K562 (cell line): Measurements from ENCODE around the gene LEAP2. TPM values are rescaled to one million over a fixed set of nuclear protein-coding genes. Genes with fewer than 3 reads are reported as not detected.

Source experiments
- ARID1B ChIP-seq: fragments of 450-650 bp; IDR thresholded peaks from 2 replicates; pipeline ENCODE4 v1.6.1; 2016; ENCODE audit warnings: antibody characterized with exemption, mild to moderate bottlenecking, inconsistent platforms
- ATF7 ChIP-seq: fragments of 450-650 bp; IDR thresholded peaks from 2 replicates; pipeline ENCODE4 v1.7.1; 2014; ENCODE audit warnings: mild to moderate bottlenecking, moderate library complexity
- CBX1 ChIP-seq: sonication (generic); IDR thresholded peaks from 2 replicates; pipeline ENCODE4 v1.6.1; 2016; ENCODE audit warnings: antibody characterized with exemption, low read depth, mild to moderate bottlenecking
- EWSR1 ChIP-seq: fragments of 450-650 bp; IDR thresholded peaks from 2 replicates; pipeline ENCODE4 v1.6.1; 2018; ENCODE audit warnings: borderline replicate concordance, mild to moderate bottlenecking, low read depth, moderate library complexity; ENCODE audit not compliant: partially characterized antibody
- FOXA1 ChIP-seq: fragments of 450-650 bp; IDR thresholded peaks from 2 replicates; pipeline ENCODE4 v1.6.1; 2016; ENCODE audit warnings: mild to moderate bottlenecking, borderline replicate concordance
- JUND ChIP-seq, 2 experiments: IDR thresholded peaks; 2 replicates in 1 of 2; 3 replicates in 1 of 2; pipeline ENCODE4 v1.6.1; 2011; ENCODE audit warnings: borderline replicate concordance in 2 of 2, low read depth in 2 of 2, low read length in 2 of 2, improper control_type of control experiment in 1 of 2, missing biosample characterization in 1 of 2, missing genetic modification characterization in 1 of 2, missing genetic modification reagents in 1 of 2
- MEIS2 ChIP-seq: fragments of 450-650 bp; IDR thresholded peaks from 2 replicates; pipeline ENCODE4 v1.6.1; 2014; ENCODE audit warnings: mild to moderate bottlenecking; ENCODE audit not compliant: partially characterized antibody
- NCOR1 ChIP-seq: fragments of 450-650 bp; IDR thresholded peaks from 2 replicates; pipeline ENCODE4 v1.6.1; 2016; ENCODE audit warnings: mild to moderate bottlenecking, moderate library complexity
- NFIX ChIP-seq: fragments of 250-450 bp; sonication (Bioruptor Pico); IDR thresholded peaks from 2 replicates; pipeline ENCODE4 v1.4.0; 2020; ENCODE audit warnings: low read depth, mild to moderate bottlenecking, moderate library complexity
- NR2C2 ChIP-seq, 2 experiments: fragments of 200-800 bp in 1 of 2; sonication (Bioruptor generic) in 1 of 2; sonication (generic) in 1 of 2; formaldehyde crosslinking in 1 of 2; IDR thresholded peaks; 2 replicates each; pipeline versions ENCODE4 v1.6.1 to v1.8.0; 2016 to 2022; ENCODE audit warnings: mild to moderate bottlenecking in 1 of 2, missing compliant biosample characterization in 1 of 2, missing genetic modification characterization in 1 of 2, missing genetic modification reagents in 1 of 2
- PHB ChIP-seq: fragments of 250-450 bp; sonication (Bioruptor Pico); IDR thresholded peaks from 2 replicates; pipeline ENCODE4 v1.5.0; 2021
- SMAD4 ChIP-seq: fragments of 250-450 bp; sonication (Bioruptor Pico); conservative IDR thresholded peaks from 2 replicates; pipeline ENCODE4 v1.8.0; 2021; ENCODE audit warnings: inconsistent platforms, mild to moderate bottlenecking, moderate library complexity
- SMARCC2 ChIP-seq: fragments of 450-650 bp; IDR thresholded peaks from 2 replicates; pipeline ENCODE4 v1.6.1; 2017; ENCODE audit warnings: antibody characterized with exemption, moderate library complexity, mild to moderate bottlenecking, low read depth
- SRF ChIP-seq, 2 experiments: fragments of 250-450, 450-650 bp in 1 of 2; sonication (Bioruptor Pico) in 1 of 2; sonication (generic) in 1 of 2; formaldehyde crosslinking; IDR thresholded peaks; 2 replicates each; pipeline versions ENCODE4 v1.5.0 to v1.5.1; 2020 to 2022; ENCODE audit warnings: mild to moderate bottlenecking in 1 of 2, missing genetic modification reagents in 1 of 2
- THRAP3 ChIP-seq: fragments of 450-650 bp; IDR thresholded peaks from 2 replicates; pipeline ENCODE4 v1.6.1; 2016; ENCODE audit warnings: mild to moderate bottlenecking, inconsistent platforms, borderline replicate concordance
- ZNF24 ChIP-seq: fragments of 450-650 bp; IDR thresholded peaks from 2 replicates; pipeline ENCODE4 v1.6.1; 2016
- ZNF274 ChIP-seq: IDR thresholded peaks from 2 replicates; pipeline ENCODE4 v1.6.1; 2011; ENCODE audit warnings: low read depth, mild to moderate bottlenecking, low read length, moderate library complexity, borderline replicate concordance
- polyA plus RNA-seq, 8 experiments: library from polyadenylated mRNA; depleted of rRNA in 4 of 8; stranded (reverse) in 5 of 8; unstranded in 3 of 8; fragments of >200 nt; fragmentation: Nextera tagmentation in 2 of 8; fragmentation: Illumina TruSeq in 1 of 8; extraction: Ambion mirVana in 2 of 8; extraction: Trizol in 1 of 8; gene quantifications; 2 replicates each; pipeline versions ENCODE4 v1.2.1 to v1.2.3, GENCODE V29; 2011 to 2014; ENCODE audit warnings: inconsistent platforms in 1 of 8, missing spikeins in 1 of 8
- total RNA-seq, 7 experiments: library from RNA; depleted of rRNA in 6 of 7; stranded (reverse); fragments of >200 nt in 6 of 7; fragmentation: Illumina TruSeq in 2 of 7; extraction: Trizol in 2 of 7; gene quantifications; 2 replicates each; pipeline versions ENCODE4 v1.2.1 to v1.2.3, GENCODE V29; 2011 to 2021; ENCODE audit warnings: low replicate concordance in 1 of 7
- TF ChIP-seq, protein P1 (sequence below): fragments of 450-650 bp; conservative IDR thresholded peaks from 2 replicates; pipeline ENCODE4 v1.6.1; 2016; ENCODE audit warnings: missing genetic modification characterization, low read depth, mild to moderate bottlenecking, missing compliant biosample characterization, moderate library complexity
- TF ChIP-seq, protein P2 (sequence below): fragments of 450-650 bp; formaldehyde crosslinking; IDR thresholded peaks from 2 replicates; pipeline ENCODE4 v1.4.0; 2020; ENCODE audit warnings: mild to moderate bottlenecking, moderate library complexity
- TF ChIP-seq, protein P3 (sequence below): sonication (generic); formaldehyde crosslinking; IDR thresholded peaks from 2 replicates; pipeline ENCODE4 v1.8.1; 2023; ENCODE audit warnings: mild to moderate bottlenecking, missing genetic modification reagents
- TF ChIP-seq, protein P4 (sequence below), 2 experiments: fragments of 250-450 bp in 1 of 2; fragments of 450-650 bp in 1 of 2; sonication (Bioruptor Pico) in 1 of 2; IDR thresholded peaks; 2 replicates each; pipeline versions ENCODE4 v1.6.1 to v1.8.0; 2016 to 2021; ENCODE audit warnings: mild to moderate bottlenecking in 2 of 2, moderate library complexity in 2 of 2, missing compliant biosample characterization in 1 of 2, missing genetic modification characterization in 1 of 2
- TF ChIP-seq, protein P5 (sequence below): fragments of 250-450 bp; sonication (Bioruptor Pico); IDR thresholded peaks from 2 replicates; pipeline ENCODE4 v1.4.0; 2020; ENCODE audit warnings: borderline replicate concordance

LEAP2 gene
- total and polyA plus RNA-seq, 9 of the 15 experiments (the other 6 are each of a cell fraction or from before 2014, with no cell fraction given), result 1.1 to 5.6 (median 2.5) TPM

DNA sequence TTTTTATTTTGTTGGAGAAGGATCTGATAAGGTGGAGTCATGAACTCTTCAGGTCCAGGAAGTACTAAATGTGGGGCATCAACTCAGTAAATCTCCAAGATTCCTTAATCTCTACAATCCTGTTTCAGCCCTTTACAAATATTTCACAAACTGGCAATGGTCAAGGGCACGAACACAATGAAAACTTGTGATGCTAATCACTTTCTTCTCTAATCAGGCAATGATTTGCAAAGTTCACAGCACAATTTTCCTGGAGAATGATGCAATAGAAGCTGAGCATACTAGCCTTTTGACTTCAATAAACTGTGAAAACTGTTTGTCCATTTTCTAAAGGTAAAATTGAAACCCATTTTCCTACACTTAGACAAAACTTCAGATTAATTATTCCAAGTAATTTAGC, 24.1 kb upstream of the LEAP2 start (continued):
- TF ChIP-seq NR2C2 (CRISPR knock-in tag; IDR thresholded peaks at IDR 0.05) (no peak), NR2C2 (tag; IDR thresholded peaks at IDR 0.05) (peak; percentile 78), CBX1 (no peak), FOXA1 (no peak), PHB (CRISPR knock-in tag) (no peak), SMARCC2 (no peak), THRAP3 (no peak), EWSR1 (no peak), ZNF274 (no peak), SRF (CRISPR knock-in tag; IDR thresholded peaks at IDR 0.05) (0 out of 4 replicates have a peak, but pooled peaks of 1 of the 2 experiments have one; percentile 20), ARID1B (0 out of 2 replicates have a peak, but pooled peaks have one; percentile 15), NCOR1 (no peak), ZNF24 (no peak), MEIS2 (no peak), ATF7 (peak; percentile 72), NFIX (CRISPR knock-in tag) (no peak), JUND (IDR thresholded peaks at IDR 0.05; ENCODE audit: borderline replicate concordance, low read depth, low read length) (peak; percentile 37; the same call in 1 of the 2 replicates), JUND (tag; IDR thresholded peaks at IDR 0.05; ENCODE audit: borderline replicate concordance, low read depth, low read length) (peak; percentile 38; the same call in 1 of the 3 replicates), SMAD4 (CRISPR knock-in tag) (peak; percentile 39)
- TF ChIP-seq, protein P1, sequence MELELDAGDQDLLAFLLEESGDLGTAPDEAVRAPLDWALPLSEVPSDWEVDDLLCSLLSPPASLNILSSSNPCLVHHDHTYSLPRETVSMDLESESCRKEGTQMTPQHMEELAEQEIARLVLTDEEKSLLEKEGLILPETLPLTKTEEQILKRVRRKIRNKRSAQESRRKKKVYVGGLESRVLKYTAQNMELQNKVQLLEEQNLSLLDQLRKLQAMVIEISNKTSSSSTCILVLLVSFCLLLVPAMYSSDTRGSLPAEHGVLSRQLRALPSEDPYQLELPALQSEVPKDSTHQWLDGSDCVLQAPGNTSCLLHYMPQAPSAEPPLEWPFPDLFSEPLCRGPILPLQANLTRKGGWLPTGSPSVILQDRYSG (tag), result no peak
- TF ChIP-seq, protein P2, sequence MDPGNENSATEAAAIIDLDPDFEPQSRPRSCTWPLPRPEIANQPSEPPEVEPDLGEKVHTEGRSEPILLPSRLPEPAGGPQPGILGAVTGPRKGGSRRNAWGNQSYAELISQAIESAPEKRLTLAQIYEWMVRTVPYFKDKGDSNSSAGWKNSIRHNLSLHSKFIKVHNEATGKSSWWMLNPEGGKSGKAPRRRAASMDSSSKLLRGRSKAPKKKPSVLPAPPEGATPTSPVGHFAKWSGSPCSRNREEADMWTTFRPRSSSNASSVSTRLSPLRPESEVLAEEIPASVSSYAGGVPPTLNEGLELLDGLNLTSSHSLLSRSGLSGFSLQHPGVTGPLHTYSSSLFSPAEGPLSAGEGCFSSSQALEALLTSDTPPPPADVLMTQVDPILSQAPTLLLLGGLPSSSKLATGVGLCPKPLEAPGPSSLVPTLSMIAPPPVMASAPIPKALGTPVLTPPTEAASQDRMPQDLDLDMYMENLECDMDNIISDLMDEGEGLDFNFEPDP, result no peak
- TF ChIP-seq, protein P3, sequence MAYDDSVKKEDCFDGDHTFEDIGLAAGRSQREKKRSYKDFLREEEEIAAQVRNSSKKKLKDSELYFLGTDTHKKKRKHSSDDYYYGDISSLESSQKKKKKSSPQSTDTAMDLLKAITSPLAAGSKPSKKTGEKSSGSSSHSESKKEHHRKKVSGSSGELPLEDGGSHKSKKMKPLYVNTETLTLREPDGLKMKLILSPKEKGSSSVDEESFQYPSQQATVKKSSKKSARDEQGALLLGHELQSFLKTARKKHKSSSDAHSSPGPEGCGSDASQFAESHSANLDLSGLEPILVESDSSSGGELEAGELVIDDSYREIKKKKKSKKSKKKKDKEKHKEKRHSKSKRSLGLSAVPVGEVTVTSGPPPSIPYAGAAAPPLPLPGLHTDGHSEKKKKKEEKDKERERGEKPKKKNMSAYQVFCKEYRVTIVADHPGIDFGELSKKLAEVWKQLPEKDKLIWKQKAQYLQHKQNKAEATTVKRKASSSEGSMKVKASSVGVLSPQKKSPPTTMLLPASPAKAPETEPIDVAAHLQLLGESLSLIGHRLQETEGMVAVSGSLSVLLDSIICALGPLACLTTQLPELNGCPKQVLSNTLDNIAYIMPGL (CRISPR knock-in tag), result no peak
- TF ChIP-seq, protein P4, sequence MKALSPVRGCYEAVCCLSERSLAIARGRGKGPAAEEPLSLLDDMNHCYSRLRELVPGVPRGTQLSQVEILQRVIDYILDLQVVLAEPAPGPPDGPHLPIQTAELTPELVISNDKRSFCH (CRISPR knock-in tag; IDR thresholded peaks at IDR 0.05), result no peak
- TF ChIP-seq, protein P4 (tag; IDR thresholded peaks at IDR 0.05), result no peak
- TF ChIP-seq, protein P5, sequence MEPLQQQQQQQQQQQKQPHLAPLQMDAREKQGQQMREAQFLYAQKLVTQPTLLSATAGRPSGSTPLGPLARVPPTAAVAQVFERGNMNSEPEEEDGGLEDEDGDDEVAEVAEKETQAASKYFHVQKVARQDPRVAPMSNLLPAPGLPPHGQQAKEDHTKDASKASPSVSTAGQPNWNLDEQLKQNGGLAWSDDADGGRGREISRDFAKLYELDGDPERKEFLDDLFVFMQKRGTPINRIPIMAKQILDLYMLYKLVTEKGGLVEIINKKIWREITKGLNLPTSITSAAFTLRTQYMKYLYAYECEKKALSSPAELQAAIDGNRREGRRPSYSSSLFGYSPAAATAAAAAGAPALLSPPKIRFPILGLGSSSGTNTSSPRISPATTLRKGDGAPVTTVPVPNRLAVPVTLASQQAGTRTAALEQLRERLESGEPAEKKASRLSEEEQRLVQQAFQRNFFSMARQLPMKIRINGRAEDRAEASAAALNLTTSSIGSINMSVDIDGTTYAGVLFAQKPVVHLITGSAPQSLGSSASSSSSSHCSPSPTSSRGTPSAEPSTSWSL, result no peak
